AG09319 (cell line): ENCODE measurements around the gene HEPHL1.

ENCODE experiments used
- DNase-seq: peaks from one replicate; pipeline ENCODE4 v3.0.0-alpha.2; 2010; ENCODE audit warnings: low read depth; ENCODE audit errors: extremely low read depth
- TF ChIP-seq, protein P1 (sequence below): IDR thresholded peaks from 2 replicates; pipeline ENCODE4 v1.5.1; 2011; ENCODE audit warnings: low read depth, mild to moderate bottlenecking, inconsistent platforms, low read length, moderate library complexity

Gene HEPHL1

GRCh38 chr11:94007426-94007825 is 13.7 kb upstream of the HEPHL1 start:
- no peak for DNase-seq
- TF ChIP-seq, protein P1, sequence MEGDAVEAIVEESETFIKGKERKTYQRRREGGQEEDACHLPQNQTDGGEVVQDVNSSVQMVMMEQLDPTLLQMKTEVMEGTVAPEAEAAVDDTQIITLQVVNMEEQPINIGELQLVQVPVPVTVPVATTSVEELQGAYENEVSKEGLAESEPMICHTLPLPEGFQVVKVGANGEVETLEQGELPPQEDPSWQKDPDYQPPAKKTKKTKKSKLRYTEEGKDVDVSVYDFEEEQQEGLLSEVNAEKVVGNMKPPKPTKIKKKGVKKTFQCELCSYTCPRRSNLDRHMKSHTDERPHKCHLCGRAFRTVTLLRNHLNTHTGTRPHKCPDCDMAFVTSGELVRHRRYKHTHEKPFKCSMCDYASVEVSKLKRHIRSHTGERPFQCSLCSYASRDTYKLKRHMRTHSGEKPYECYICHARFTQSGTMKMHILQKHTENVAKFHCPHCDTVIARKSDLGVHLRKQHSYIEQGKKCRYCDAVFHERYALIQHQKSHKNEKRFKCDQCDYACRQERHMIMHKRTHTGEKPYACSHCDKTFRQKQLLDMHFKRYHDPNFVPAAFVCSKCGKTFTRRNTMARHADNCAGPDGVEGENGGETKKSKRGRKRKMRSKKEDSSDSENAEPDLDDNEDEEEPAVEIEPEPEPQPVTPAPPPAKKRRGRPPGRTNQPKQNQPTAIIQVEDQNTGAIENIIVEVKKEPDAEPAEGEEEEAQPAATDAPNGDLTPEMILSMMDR, result no peak

GRCh38 chr11:94007906-94008305 is 13.2 kb upstream of the HEPHL1 start:
- TF ChIP-seq, protein P1, result no peak
- DNase-seq, result no peak

DNA sequence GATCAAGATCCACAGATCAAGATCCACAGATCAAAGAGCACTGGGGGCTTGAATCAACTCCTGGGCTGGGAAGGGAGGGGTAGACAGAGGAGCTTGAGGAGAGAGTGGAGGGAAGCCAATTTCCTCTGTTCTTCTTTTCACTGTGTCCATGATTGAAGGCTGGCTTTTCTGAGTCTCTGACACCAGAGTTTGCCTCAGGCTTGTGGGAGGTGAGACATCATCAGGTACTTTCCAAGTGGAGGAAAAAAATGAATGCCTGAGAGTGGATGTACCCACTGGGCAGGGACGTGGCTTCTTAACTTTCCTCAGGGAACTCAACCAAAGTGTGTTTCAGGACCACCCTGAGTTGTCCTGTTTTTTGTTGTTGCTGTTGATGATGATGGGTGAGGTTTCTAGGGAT is 11.0 kb upstream of the HEPHL1 start:
- DNase-seq, result no peak
- TF ChIP-seq, protein P1, result no peak

GRCh38 chr11:94011478-94011877 is 9.7 kb upstream of the HEPHL1 start:
- no peak for DNase-seq
- TF ChIP-seq, protein P1, result no peak

- no peak for DNase-seq
- TF ChIP-seq, protein P1, result no peak
Measured at GRCh38 chr11:94017446-94017845, 3.7 kb upstream of the HEPHL1 start.

DNA sequence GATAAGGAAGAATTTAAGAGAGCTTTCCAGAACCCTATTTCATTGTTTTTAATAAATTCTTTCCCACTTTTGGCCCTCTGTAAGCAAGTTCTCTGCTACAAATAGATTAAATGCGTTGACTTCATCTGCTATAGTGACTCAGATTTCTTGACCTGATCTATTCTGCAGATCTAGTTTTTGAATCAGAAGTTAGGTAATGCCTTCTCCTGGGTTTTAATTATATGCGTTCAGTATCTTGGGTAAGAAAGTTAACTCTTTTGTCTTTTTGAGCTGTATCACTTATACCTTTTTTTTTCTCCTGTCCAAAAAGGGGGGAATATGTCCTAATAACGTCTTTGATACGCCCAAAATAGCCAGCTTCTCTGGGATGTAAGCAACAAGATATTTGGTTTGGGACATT is 2.4 kb upstream of the HEPHL1 start:
- no peak for DNase-seq
- TF ChIP-seq, protein P1, result no peak

DNA sequence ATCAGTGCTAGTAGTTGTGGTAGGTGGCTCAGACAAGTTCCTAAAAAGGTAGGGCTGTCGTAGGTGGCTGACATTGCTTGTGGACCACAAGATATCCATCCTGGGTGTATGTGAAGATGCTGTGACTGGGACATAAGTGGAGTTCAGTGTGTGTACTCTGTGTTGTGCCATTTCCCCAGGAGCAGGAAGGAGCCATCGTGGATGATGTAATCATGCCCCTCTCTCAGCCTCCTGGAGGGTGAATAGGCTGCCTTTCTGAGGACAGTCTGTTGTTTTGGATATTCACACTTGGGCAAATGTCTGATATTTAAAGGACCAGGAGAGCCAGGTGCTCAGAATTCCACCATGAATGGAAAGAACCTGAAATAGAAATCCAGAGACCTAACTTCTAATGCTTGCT is 2.7 kb downstream of the HEPHL1 start:
- no peak for DNase-seq
- TF ChIP-seq, protein P1, result no peak
